HG03060 (cell line): ENCODE data around the gene OBI1.

Source experiments
- ATAC-seq: cut with Tn5 transposase; IDR thresholded peaks from one replicate; pipeline ENCODE4 v1.9.1; 2021; ENCODE audit warnings: low read depth, moderate number of reproducible peaks; ENCODE audit not compliant: unreplicated experiment

Gene OBI1

DNA sequence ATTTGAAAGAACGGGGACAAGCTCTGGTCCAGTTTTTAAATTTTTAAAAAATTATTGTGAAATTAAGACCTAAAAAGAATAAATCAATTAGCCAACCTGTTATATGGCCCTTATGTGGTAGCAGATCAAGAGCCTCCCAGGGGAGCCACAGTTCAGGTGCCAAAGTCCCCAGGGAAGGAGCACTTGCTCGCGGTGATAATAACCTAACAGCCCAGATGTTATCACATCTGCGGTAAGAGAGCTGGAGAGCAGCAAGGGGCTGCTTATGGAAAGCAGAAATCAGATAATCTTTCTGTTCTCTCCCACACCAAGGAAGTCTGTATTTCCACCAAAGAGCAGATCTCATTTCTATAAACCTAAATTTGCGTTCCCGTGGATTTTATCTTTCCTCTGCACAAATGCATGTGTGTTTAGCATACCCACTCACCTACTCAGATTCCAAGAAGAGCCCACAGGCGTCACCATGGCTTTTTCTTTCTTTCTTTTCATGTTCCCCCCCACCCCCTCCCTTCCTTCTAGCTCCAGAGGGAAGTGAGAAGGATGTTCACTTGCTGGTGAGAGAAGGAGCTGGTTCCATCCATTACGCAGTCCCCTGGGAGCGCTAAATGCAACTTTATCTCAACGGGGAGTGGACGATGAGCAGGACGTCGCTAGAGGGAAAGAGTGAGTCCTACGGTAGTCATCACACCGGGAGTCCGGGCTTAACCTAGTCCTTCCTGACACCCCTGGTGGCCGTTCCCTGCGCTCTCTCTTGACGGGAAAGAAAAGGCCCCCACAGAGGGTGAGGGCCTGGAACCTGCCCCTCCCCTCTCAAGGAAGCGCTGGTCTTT lies 54.0 kb downstream of the OBI1 start:
- ATAC-seq, result no peak

DNA sequence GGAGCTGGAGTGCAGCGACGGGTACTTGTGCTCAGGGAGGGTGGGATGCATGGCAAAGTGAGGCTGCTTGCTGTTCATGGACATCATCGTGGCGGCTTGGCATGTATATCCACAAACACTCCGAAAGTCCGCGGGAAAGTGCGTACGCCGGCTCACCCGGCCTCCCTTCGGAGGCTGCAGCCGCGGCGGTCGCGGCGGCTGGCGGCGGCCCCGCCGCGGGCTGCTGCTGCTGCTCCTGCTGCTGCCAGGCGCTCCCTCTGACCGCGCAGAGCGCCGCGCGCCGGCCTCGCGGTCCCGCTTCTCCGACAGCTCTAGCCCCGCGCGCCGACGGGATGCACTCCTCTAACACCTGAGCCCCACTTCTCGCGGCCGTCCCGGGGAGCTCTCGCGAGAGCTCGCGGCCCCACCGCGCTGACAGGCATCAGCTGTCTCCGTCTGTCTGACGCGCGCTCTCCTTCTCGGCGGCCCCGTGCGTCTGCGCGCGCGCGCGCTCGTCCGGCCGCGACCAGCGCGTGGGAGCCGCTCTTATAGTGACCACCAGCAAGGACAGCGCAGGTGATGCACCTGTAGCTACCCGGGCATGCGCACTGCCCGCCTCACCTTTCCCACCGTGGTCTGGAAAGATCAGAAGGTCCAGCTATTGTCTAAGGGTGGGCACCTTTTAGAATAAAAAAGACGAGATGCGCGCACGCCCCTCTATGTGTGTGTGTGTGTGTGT lies 55.6 kb downstream of the OBI1 start, which contains the start of gene POU4F1:
Gene POU4F1, minus strand, starts transcription at position 313 of the 718 bp plus-strand sequence. Its CDS starts 226 bp downstream, at position 87.
- no peak for ATAC-seq

DNA sequence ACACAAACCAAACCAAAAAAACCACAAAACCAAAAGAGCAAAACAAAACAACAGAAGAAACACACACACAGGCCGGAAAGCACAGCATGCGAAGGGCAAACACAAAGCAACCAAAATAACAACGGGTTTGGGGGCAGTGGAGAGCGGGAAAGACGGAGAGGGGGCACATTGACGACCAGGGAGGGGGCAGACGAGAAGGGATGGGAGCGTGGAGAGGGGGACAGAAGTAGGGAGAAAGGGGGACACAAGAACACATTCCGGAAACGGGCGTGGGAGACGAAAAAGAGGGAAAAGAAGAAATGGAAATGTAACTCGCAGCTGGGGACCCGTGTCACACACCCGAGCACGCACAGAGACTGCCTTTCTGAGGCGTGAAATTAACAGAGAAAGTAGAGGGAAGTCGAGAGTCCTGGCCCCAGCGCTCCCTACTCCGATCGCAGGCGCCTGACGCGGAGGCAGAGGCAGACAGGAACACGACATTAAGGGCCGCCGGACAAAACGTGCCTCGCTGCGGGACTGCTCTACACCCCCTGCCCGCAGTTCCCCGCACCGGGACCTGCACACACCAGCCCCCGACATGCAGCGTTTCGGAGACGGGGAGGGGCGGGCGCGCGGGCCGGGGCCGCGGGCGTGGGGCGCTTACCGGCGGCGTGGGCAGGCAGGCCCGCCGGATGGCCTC lies 56.3 kb downstream of the OBI1 start:
- ATAC-seq, result no peak

DNA sequence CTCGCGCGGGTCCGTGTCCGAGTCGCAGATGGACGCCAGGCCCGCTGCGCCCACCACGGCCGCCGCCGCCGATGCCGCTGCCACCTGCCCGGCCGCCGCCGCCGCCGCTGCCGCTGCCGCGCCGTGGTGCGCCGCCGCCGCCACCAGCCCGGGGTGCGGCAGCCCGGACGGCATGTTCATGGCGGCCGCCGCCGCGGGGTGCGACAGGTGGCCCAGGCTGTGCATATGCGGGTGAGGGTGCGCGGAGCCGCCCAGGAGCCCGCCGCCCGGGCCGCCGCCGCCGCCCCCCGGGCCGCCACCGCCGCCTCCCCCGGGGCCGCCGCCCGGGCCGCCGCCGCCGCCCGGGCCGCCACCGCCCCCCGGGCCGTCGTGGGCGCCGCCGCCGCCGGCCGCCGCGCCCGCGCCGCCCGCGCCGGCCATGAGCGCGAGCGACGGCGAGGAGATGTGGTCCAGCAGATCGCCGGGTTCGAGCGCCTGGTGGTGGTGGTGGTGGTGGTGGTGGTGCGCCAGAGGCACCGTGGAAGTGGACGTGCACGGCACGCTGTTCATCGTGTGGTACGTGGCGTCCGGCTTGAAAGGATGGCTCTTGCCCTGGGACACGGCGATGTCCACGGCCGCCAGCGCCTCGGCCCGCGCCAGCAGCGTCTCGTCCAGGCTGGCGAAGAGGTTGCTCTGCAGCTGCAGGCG lies 56.9 kb downstream of the OBI1 start:
- no peak for ATAC-seq

DNA sequence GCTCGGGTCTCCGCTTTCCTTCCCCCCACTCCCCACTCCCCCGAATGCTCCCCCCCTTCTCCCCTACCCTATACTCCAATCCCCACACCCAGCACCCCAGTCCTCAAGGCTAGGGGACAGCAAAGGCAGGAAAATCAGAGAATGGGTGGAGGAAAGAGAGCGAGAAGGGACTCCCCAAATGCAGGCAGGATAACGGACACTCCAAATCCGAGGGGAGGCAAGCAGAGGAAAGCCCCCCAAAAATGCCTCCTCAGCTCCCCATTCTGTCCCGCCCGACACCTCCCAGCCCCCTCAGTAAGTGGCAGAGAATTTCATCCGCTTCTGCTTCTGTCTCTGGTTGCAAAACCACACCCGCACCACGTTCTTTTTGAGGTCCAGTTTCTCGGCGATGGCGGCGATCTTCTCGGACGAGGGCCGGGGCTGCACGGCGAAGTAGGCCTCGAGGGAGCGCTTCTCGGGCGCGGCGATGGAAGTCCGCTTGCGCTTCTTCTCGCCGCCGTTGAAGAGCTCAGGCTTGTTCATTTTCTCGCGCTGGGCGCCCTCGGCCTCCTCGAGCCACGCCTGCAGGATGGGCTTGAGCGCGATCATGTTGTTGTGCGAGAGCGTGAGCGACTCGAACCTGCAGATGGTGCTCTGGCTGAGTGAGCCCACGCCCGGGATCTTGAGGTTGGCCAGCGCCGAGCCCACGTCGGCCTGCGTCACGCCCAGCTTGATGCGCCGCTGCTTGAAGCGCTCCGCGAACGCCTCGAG lies 57.7 kb downstream of the OBI1 start:
- ATAC-seq, result no peak

DNA sequence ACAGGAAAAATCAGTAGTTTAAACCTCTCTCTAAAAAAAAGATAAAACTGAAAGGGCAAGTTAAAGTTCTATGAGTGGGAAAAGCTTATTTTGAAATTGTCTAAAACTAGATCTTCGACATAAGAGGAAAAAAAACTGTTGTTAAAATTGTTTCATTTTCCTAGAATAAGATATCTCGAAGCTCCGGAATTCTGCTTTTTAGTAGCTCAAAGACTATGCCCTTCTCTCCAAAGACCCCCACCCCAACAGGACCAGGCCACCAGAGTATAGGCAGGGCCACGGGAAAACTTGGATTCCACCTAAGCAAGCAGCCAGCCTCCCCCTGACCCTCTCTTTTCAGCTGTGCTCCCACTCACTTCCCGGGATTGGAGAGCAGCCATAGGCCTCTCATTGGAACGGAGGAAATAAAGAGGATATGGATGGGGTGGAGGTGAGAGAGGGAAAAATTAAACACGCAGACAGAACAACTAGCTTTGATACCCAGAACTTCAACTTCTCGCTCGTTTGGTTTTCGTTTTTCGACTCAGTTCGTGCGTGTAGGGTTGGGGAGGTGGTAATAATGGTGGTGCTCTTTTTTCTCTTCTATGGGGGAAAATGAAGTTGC lies 58.6 kb downstream of the OBI1 start:
- ATAC-seq, result no peak

DNA sequence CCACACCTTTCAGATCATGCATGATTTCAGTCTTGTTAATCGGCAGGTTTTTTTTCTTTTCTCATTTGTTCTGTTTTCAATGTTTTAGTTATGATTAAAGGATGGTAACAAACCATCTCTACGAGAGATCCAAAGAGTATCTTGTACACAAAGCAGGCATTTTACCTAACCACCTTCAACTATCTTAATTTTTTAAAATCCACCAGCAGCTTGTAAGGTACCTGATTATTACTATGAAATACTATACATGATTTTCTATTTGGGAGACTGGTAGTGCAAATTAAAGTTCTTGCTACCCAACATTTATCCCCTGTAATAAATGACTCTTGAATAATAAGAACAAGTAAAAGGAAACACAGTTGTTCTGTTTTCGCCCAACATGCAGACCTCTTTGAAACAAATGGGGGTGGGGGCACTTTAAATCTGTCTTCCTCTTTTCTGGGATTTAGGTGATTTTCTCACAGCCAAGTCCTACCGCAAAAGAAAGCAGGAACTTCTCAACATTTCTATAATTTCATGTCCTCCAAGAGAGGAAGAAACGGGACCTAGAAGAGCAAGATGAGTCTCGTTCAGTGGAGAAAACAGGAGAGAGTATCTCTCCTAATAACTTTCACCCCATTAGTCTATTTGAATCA lies 59.2 kb downstream of the OBI1 start:
- ATAC-seq, result no peak

DNA sequence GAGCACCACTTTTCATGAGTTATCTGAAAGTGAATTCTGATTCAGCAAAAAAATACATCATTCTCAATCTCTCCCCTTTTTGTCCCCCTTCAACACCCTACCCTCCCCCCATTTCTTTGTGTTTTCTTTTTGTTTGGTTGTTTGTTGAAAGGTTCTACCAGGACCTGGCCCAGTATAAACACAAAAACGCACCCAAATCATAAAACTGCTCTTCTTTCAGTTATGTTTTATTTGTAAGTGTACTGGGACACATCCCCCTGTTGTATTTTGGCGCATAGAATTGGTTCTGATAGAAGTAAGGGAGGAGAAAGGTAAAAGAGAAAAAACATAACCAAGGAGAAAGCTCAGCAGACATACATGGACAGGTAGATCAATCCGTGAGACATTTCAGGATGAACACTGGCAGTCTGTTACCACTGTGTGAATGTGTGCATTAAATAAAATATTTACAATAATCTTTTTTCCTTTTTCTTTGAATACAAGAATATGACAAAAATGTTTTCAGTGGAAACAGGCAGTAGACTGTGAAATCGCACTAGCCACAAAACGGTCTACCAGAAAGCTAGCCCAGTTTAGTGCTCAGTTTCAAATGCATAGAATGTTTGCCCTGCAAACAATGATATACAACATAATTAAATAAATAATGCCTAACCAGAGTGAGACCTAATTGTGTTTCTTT lies 59.9 kb downstream of the OBI1 start:
- ATAC-seq, result no peak

DNA sequence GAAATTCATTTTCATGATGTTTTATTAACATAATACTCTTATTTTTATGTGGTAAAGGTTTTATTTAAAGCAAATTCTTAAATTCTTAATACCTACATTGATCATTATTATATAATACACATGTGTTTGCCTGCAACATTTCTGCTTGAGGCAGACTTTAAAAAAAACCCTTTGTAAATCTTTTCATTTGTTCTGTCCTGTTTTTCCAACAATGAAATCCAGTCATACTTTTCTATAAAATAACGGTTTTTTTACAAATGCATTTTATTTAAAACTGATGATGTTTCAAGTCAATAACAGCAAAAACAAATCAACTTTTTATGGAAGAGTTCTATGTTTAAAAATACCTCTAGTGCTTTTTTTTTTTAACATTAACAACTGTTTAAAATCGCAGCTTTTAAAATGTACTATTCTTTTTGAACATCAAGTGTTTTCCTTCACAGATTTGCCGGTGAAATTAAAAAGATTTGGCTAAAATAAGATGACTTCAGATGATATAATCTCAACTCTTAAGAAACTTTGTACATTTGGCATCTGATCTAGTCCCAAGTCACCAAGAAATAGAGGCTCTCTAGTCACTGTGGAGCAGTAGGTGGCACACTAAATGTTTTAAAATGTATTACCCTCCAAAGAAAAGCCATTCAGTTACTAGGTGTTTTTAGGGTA lies 60.7 kb downstream of the OBI1 start:
- ATAC-seq, result no peak

DNA sequence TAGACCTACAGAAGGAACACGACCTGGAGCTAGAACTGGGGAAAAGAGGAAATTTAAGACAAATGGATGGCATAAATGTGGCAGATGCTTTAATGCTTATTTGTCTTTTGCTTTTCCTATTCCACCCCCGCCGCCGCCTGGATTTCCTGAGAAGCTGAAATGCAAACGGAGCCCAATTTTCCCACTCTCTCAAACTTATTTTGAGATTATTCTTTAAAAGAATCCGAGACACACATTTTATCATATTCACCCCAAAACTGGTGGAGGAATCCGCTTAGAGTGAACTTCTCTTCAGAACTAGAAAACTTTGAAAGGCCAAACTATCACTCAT lies 61.4 kb downstream of the OBI1 start:
- no peak for ATAC-seq

DNA sequence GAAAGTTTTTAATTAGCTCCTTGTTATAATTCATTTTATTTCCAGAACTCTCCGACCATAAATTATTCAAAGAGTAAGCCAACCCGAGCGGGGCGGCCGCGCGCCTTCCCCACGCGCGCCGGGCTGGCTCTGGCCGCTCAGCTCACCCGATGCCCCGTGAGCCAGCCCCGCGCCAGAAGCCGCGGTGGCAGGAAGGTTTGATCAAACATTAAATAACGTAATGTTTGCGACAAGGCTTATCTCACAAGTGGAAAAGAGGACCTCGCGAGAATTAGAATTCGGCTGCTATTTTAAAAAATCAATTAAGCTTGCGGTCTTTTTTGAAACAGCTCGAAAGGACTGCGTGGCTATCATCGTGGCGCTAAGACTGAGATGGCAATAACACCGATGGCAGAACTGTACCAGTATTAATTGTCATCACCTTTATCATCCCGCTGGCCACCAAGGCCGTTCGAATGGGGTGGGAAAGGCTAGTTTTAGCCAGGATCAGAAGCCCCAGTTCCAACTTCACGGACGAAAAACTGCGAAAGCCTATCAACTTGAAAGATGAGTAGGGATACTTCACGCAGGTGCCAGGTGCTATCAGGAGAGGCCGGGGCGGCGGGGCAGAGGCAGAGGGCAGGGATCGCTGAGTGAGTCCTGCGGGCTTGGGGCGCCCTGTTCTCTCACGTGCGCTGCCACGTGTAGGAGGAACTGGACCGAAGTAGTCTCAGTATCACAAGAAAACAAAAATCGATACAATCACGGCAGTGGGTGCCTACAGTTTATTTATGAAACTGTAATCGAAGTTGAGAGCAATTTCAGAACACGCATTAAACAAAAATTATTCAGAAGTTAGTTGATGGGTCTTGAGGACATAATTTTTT lies 62.0 kb downstream of the OBI1 start:
- no peak for ATAC-seq

DNA sequence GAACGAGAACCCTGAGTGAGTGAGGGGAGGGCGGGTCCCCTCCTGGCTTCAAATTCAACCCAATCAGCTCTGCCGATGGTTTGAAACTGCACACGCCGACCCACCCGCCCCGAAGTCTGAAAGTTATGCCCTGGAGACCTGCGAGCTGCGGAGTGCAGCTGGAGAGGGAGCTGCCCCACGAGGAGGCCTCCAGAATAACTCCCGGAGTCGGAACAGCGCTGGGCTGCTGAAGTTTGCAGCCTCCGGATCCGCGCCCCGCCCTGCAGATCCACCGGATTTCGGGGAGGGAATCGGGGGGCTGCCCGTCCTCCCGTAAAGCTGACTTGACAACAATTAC lies 62.6 kb downstream of the OBI1 start:
- no peak for ATAC-seq

DNA sequence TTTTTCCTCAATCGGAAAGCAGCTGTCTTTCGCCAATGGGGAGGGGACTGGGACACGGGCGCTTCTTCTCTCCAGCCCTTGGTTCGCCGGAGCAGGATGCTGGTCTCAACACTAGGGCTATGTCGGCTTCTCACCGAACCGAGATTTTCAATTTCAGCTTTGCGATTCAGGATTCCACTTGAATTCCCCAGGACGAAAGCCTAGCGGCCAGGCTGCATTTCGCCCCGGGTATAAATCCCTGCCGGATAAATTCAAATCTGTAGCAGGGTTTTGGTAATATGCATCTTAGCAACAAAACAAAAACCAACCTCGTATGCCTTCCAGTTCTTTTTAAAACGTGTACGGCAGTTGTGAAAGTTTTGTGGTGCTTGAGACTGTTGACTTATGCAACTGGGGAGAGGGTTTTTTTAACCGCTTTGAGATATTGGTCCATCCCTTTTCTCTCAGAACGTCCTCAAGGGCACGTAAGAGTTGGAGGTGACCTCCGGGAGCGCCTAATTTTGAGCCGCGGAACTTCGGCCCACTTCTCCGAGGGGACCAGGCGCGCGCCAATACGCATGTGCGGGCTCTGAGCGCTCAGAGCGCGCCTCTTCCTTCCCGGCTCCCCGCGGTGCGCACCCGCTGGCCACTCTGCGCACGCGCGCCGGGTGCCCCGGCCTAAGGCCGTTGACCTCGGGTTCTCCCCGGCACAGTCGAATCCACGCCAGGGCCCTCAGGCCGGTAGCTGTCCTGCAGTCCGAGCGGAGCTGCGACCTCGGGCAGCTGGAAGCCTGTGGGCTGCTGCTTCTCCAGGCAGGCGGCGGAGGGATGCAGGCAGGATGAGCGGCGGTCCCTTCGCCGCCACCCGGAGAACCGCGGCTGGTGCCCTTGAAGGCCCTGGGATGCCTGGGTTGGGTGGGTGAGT lies 63.2 kb downstream of the OBI1 start:
- no peak for ATAC-seq

DNA sequence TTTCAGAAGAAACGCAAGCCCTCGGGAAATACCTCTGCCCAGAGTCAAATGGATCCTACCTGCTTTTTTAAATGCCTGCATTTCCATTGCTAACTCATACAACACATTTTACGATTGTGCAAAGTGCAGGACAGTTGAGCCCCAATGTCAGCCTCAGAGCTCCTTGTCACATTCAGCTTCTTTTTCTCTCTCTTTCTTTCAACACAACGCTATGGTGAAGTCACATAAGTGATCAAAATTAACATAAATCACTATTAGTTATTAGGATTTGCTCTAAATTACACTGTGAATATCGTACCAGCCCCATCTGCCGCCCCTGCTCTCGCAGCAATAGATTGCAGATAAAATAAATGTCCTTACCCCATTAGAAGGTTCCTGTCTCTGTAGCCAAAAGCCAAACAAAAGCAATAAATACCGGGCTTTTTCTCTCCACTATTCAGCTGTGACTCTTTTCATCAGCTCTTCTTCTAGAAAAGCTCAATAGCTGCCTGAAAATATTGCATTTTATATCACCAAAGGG lies 64.4 kb downstream of the OBI1 start:
- ATAC-seq, result no peak

DNA sequence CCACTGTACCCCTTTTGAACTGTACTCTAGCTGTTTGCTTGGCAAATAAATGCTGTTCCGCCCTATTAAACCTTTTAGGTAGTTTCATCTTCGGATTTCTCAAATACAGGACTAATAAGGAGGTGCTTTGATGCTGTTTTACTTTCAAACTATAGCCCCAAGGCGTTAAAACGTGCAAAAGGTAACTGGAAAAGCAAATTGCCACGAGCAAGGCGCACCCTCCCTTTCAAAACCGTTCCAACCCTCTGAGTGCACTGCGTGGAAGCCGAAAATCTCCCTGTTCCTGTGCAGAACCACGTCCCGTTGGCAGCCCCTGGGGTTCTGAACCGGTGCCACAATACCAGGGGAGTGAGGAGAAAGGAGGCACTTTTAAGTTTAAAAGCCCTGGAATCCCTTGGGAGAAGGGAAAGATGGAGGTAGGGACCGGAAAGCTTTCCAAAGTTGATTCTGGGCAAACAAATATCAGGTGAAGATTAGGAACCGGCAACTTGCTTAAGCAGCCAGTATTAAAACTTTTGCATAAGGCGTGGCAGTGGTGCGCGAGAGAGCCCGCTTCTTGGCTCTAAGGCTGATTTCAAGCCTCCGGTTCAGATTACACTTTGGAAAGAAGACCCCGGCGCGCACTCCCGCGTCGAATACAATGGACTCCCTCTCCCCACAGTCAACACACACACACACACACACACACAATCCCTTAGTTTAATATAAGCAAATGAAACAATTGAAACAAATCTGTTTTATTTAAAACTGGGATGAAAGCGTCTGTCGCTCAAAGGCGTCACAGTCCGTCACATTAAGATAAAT lies 65.1 kb downstream of the OBI1 start:
- ATAC-seq, result no peak
